KMS-11 (cell line): Measurements from ENCODE around the gene TTLL11.

Experiments used
- H2AFZ ChIP-seq: fragments of 200-600 bp; sonication (generic); 2 replicates; pipeline ENCODE4 v1.6.1; 2016; ENCODE audit warnings: antibody characterized with exemption, mixed run types, low read depth
- H3K27ac ChIP-seq: fragments of 200-600 bp; sonication (generic); 2 replicates; pipeline ENCODE4 v1.6.1; 2016; ENCODE audit warnings: mild to moderate bottlenecking, mixed run types
- H3K27me3 ChIP-seq: fragments of 200-600 bp; sonication (generic); 2 replicates; pipeline ENCODE4 v1.6.1; 2017; ENCODE audit warnings: mild to moderate bottlenecking, low read depth, mixed run types, moderate library complexity; ENCODE audit not compliant: insufficient read depth
- H3K36me3 ChIP-seq: fragments of 200-600 bp; sonication (generic); 2 replicates; pipeline ENCODE4 v1.6.1; 2017; ENCODE audit warnings: mild to moderate bottlenecking, mixed run types; ENCODE audit not compliant: insufficient read depth
- H3K4me1 ChIP-seq: fragments of 200-600 bp; sonication (generic); 2 replicates; pipeline ENCODE4 v1.6.1; 2016; ENCODE audit warnings: mild to moderate bottlenecking, low read depth, mixed run types; ENCODE audit not compliant: poor library complexity, severe bottlenecking
- H3K4me2 ChIP-seq: fragments of 200-600 bp; sonication (generic); 2 replicates; pipeline ENCODE4 v1.7.0; 2016; ENCODE audit warnings: mild to moderate bottlenecking, mixed run types
- H3K4me3 ChIP-seq: fragments of 200-600 bp; sonication (generic); IDR thresholded peaks from 2 replicates; pipeline ENCODE4 v1.6.1; 2017; ENCODE audit warnings: low read depth, low read length, mixed read lengths; ENCODE audit not compliant: insufficient read depth
- H3K79me2 ChIP-seq: fragments of 200-600 bp; sonication (generic); 2 replicates; pipeline ENCODE4 v1.6.1; 2016; ENCODE audit warnings: low read depth, mixed run types; ENCODE audit not compliant: insufficient read depth
- H3K9ac ChIP-seq: fragments of 200-600 bp; sonication (generic); 2 replicates; pipeline ENCODE4 v1.6.1; 2016; ENCODE audit warnings: mild to moderate bottlenecking, mixed run types
- H4K20me1 ChIP-seq: fragments of 200-600 bp; sonication (generic); 2 replicates; pipeline ENCODE4 v1.6.1; 2016; ENCODE audit warnings: mild to moderate bottlenecking, mixed run types; ENCODE audit not compliant: insufficient read depth
- CTCF ChIP-seq: fragments of 200-600 bp; sonication (generic); conservative IDR thresholded peaks from 2 replicates; pipeline ENCODE4 v1.6.1; 2017; ENCODE audit warnings: low read depth, mild to moderate bottlenecking, antibody characterized with exemption, low read length, moderate library complexity, mixed read lengths

The TTLL11 gene

DNA sequence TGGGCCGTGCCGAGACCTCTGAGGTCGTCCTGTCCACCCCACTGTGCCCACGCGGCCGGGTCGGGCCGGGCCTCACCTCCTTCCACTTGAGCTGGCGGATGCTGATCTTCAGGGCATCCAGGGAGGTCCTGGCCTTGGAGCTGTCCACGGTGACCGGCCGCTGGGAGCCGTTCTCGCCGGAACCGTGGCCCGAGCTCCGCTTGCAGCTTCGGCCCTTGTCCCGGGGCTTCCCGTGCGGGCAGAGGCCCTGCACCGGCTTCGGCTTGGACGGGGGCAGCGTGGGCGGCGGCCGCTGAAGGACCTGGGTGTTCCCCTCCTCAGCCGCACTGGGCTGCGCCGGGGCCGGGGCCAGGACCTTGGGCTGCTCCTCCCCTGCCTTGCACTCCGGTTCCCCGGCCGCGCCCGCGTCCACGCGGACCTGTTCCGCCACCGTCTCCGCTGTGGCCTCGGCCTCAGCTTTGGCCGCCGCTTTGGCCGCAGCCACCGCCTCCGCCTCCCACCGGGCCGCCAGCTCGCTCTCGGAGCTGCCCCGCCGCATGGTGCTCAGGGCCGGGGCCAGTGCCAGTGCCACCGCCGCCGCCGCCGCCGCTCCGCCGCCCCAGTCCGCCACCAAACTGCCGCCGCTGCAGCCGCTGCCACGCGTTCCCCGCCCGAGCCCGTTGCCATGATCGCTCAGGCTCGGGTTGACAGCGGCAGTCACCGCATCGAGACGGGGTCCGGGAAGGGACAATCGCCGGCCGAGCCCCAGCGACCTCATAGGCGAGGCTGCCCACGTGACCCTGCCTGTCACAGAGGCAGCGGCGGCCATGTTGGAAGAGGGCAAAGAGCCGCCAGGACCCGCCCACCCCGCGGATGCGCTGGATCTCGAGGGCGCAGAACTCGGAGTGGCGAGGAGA is at the start of gene TTLL11:
Gene TTLL11 (minus strand): TSS at position 698 of the 896 bp plus-strand sequence. CDS start 160 bp downstream, at position 538.
- Histone ChIP-seq H3K27ac (no peak within 1 kb of the TSS), H3K4me2 (peak within 1 kb of the TSS; percentile 71), H3K27me3 (peaks cover 6% of the 10 kb centered on the region; the same call in 1 of the 2 replicates), H3K36me3 (no peaks in the 10 kb centered on the region), H3K4me1 (peaks cover 13% of the 10 kb centered on the region), H3K79me2 (peaks cover 11% of the 10 kb centered on the region; the same call in 1 of the 2 replicates), H2AFZ (peak within 1 kb of the TSS; percentile 73), H3K4me3 (no peak within 1 kb of the TSS), H4K20me1 (no peaks in the 10 kb centered on the region), H3K9ac (peak within 1 kb of the TSS; percentile 78)
- TF ChIP-seq CTCF, result no peak

DNA sequence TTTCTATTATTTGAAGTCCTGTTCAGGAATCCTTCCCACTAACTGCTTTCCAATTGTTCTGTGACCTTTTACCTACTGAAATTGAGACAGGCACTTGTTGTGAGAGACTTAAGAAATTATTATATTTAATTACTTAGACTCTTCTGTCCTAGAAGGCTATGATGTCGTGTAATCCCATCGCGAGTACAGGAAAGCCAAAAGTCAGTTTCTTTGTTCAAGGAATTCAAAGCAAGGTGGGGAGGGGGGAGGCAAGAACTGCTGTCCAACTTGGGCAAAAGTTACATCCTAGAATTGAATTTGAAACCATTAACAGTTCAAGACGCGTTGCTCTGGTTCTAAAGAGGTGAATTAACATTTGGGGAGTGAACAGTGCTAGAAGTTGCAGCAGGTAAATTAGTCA is 48.6 kb upstream of the TTLL11 start:
- Histone ChIP-seq H3K4me3 (no peak overlapping the region), H3K79me2 (0 out of 2 replicates have a peak, but pooled peaks cover 6% of the 10 kb centered on the region), H3K4me2 (no peak overlapping the region), H4K20me1 (no peaks in the 10 kb centered on the region), H3K36me3 (no peaks in the 10 kb centered on the region), H2AFZ (no peak overlapping the region), H3K27ac (no peak overlapping the region), H3K4me1 (peaks cover 38% of the 10 kb centered on the region), H3K27me3 (no peaks in the 10 kb centered on the region), H3K9ac (no peak overlapping the region)
- TF ChIP-seq CTCF, result no peak

- no peak overlapping the region for H3K4me2 ChIP-seq
- peaks cover 37% of the 10 kb centered on the region for H3K4me1 ChIP-seq
- H3K36me3 ChIP-seq, result no peaks in the 10 kb centered on the region
- H4K20me1 ChIP-seq, result no peaks in the 10 kb centered on the region
- H3K27ac ChIP-seq, result no peak overlapping the region
- H2AFZ ChIP-seq, result no peak overlapping the region
- no peak overlapping the region for H3K9ac ChIP-seq
- H3K27me3 ChIP-seq, result no peaks in the 10 kb centered on the region
- no peak for TF ChIP-seq CTCF
- no peak overlapping the region for H3K4me3 ChIP-seq
- 0 out of 2 replicates have a peak, but pooled peaks cover 6% of the 10 kb centered on the region for H3K79me2 ChIP-seq
Observed at GRCh38 chr9:122140368-122141193, 47.5 kb upstream of the TTLL11 start.

- Histone ChIP-seq H3K4me1 (peaks cover 19% of the 10 kb centered on the region), H3K79me2 (no peaks in the 10 kb centered on the region), H3K36me3 (no peaks in the 10 kb centered on the region), H3K4me2 (no peak overlapping the region), H4K20me1 (no peaks in the 10 kb centered on the region), H3K27ac (no peak overlapping the region), H3K27me3 (no peaks in the 10 kb centered on the region), H3K4me3 (no peak overlapping the region), H3K9ac (no peak overlapping the region), H2AFZ (no peak overlapping the region)
- TF ChIP-seq CTCF, result no peak
Observed at GRCh38 chr9:122138560-122139268, 45.6 kb upstream of the TTLL11 start.
